ENCODE measurements around the gene ATXN7L2.

DNA sequence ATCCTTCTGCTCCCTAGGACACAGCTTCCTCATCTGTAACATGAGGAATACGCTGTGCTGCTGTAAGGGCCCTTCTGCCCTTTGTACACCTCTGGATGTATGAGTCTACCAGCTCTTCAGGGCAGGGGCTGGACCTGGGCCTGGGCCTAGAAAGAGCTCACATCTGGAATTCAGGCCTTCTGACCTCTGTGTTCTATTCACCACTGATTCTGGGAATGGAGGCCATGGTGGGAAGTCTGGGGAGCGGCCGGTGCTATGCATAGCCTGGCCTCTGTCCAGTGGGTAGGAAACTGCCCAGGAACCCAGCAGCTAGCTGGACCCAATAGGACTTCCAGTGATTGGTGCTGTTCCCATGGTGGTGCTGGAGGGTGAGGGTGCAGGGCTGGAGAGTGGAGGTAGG is 45.0 kb downstream of the ATXN7L2 start:
- TF ChIP-seq CTCF (IDR thresholded peaks at IDR 0.05) (no peak), EP300 (IDR thresholded peaks at IDR 0.05) (no peak)
